ENCODE results near the gene RMDN2. TPM values are rescaled to one million over a fixed set of nuclear protein-coding genes. Genes with fewer than 3 reads are reported as not detected.
"Not testable (repeated sequence)": the region's sequence is repeated elsewhere in the genome, so short reads cannot be mapped to it uniquely, and the experiment has no call there.

Gene RMDN2
- total RNA-seq, 2 donors from 2014 or later, result 10.4 to 11.5 TPM

DNA sequence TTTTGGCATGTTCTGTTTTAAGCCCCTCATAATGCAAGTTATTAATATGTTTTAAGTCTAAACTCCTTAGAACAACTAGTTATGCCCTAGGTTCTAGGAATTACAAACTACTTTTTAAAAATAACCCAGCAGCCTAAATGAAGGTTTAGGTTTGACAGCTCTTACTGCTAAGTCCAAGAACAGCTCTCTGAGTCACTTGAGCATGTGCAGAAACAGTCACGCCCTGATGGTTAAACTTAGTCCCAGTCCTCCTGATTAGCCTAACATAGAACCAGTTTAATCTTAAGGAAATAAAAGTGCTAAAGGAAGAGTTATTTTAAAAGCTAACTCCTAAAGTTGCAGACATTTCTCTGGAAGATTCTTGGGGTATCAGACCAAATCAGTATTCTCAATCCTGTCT lies 72.5 kb downstream of the RMDN2 start:
- ATAC-seq (no peak), DNase-seq (no peak)
- intact Hi-C loops (cut with DNase I), result loop anchor here (10.0 kb wide), 1 partner anchor 127 kb away; no protein-coding TSS in a partner anchor
- Histone ChIP-seq H3K36me3 (replicated peaks in 1 of 2; ENCODE audit: insufficient read depth in 1 of 2, low read depth in 2 of 2) (peaks cover 0 to 2% of the 10 kb centered on the region in 2 donors), H3K4me3 (no peak overlapping the region), H3K27ac (no peak overlapping the region), H3K9me3 (no peaks in the 10 kb centered on the region), H3K4me1 (no peaks in the 10 kb centered on the region), H3K27me3 (no peaks in the 10 kb centered on the region)
- TF ChIP-seq, protein P1, sequence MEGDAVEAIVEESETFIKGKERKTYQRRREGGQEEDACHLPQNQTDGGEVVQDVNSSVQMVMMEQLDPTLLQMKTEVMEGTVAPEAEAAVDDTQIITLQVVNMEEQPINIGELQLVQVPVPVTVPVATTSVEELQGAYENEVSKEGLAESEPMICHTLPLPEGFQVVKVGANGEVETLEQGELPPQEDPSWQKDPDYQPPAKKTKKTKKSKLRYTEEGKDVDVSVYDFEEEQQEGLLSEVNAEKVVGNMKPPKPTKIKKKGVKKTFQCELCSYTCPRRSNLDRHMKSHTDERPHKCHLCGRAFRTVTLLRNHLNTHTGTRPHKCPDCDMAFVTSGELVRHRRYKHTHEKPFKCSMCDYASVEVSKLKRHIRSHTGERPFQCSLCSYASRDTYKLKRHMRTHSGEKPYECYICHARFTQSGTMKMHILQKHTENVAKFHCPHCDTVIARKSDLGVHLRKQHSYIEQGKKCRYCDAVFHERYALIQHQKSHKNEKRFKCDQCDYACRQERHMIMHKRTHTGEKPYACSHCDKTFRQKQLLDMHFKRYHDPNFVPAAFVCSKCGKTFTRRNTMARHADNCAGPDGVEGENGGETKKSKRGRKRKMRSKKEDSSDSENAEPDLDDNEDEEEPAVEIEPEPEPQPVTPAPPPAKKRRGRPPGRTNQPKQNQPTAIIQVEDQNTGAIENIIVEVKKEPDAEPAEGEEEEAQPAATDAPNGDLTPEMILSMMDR (IDR thresholded peaks at IDR 0.05), result no peak
- no peak for TF ChIP-seq POLR2A (IDR thresholded peaks at IDR 0.05)
- WGBS, 2 donors, result 94 to 100% methylated on average over 1 of the region's 1 CpG

DNA sequence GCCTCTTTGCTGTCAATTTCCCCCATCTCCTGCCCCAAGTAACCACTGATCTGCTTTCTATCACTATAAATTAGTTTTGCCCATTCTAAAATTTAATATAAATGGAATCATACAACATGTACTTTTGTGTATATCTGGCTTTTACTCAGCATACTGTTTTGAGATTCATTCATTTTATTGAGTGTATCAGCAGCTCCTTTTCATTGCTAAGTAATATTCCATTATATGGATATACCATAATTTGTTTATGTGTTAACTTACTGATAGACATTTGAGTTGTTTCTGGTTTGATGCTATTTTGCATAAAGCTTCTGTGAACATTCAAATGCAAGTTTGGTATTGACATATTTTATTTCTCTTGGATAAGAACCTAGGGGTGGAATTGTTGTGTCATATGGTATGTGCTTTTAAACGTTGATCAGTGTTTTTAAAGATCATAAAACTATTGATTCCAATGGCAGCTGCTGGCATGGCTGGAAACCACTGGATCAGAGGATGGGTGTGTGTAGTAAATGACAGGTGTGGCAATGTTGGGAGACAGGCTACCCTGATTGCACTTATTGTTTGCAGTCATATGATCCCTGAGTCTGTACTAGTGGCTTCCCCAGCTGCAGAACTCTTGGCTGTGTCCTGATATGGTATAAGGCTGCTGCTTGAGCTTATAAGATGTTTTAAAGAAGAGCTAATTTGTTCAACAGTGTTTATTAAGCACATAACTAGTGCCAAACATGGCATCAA lies 75.6 kb downstream of the RMDN2 start:
- no peak overlapping the region for H3K27ac ChIP-seq
- intact Hi-C loops (cut with DNase I), result no loop called here
- ATAC-seq, result no peak

DNA sequence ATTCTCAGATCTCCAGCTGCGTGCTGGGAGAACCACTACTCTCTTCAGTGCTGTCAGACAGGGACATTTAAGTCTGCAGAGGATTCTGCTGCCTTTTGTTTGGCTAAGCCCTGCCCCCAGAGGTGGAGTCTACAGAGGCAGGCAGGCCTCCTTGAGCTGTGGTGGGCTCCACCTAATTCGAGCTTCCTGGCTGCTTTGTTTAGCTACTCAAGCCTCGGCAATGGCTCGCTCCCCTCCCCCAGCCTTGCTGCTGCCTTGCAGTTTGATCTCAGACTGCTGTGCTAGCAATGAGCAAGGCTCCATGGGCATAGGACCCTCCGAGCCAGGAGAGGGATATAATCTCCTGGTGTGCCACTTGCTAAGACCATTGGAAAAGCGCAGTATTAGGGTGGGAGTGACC lies 85.1 kb downstream of the RMDN2 start:
- H3K9me3 ChIP-seq; H3K27me3 ChIP-seq; DNase-seq; H3K4me1 ChIP-seq; H3K36me3 ChIP-seq (replicated peaks in 1 of 2; ENCODE audit: insufficient read depth in 1 of 2, low read depth in 2 of 2); H3K4me3 ChIP-seq; H3K27ac ChIP-seq; intact Hi-C loops (cut with DNase I); ATAC-seq: not testable (repeated sequence)
- 88 to 91% methylated on average over 4 to 5 of the region's 6 CpGs for WGBS, 2 donors

More for the DNA sequence above, 75.6 kb downstream of the RMDN2 start:
- no peaks in the 10 kb centered on the region for H3K4me1 ChIP-seq
- no peak for TF ChIP-seq POLR2A (IDR thresholded peaks at IDR 0.05)
- TF ChIP-seq, protein P1 (IDR thresholded peaks at IDR 0.05), result no peak
- H3K36me3 ChIP-seq (replicated peaks in 1 of 2; ENCODE audit: insufficient read depth in 1 of 2, low read depth in 2 of 2), result peaks cover 0 to 2% of the 10 kb centered on the region in 2 donors
- H3K27me3 ChIP-seq, result no peaks in the 10 kb centered on the region
- H3K9me3 ChIP-seq, result no peaks in the 10 kb centered on the region
- no peak overlapping the region for H3K4me3 ChIP-seq
- WGBS, 2 donors, result 61 to 65% methylated on average over 1 of the region's 1 CpG
- DNase-seq, result no peak

DNA sequence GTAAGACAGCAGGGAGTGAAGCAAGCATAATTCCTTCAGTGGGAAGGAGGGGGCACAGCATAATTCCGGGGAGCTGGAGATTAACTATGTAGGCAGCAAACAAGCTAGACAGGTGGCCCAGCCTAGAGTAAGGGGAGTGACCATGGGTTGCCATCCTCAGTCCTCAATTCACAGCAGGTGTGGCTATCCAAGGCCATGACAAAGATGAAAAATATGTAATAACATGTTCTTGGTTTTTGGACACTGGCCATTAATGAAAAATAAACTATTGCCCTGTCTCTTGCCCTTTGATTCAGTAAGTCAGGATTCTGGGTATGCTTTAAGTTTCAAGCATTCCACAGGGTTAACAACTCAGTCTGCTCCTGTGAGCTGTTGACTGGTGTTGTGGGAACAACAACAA lies 85.9 kb downstream of the RMDN2 start:
- Histone ChIP-seq H3K4me1 (no peaks in the 10 kb centered on the region), H3K4me3 (no peak overlapping the region), H3K27me3 (no peaks in the 10 kb centered on the region), H3K36me3 (replicated peaks in 1 of 2; ENCODE audit: insufficient read depth in 1 of 2, low read depth in 2 of 2) (no peaks in the 10 kb centered on the region), H3K27ac (no peak overlapping the region), H3K9me3 (no peaks in the 10 kb centered on the region)
- intact Hi-C loops (cut with DNase I), result no loop called here
- no peak for DNase-seq
- 57 to 74% methylated on average over 1 of the region's 1 CpG for WGBS, 2 donors
- ATAC-seq, result no peak
- TF ChIP-seq POLR2A (IDR thresholded peaks at IDR 0.05), result no peak
- TF ChIP-seq, protein P1 (IDR thresholded peaks at IDR 0.05), result no peak

DNA sequence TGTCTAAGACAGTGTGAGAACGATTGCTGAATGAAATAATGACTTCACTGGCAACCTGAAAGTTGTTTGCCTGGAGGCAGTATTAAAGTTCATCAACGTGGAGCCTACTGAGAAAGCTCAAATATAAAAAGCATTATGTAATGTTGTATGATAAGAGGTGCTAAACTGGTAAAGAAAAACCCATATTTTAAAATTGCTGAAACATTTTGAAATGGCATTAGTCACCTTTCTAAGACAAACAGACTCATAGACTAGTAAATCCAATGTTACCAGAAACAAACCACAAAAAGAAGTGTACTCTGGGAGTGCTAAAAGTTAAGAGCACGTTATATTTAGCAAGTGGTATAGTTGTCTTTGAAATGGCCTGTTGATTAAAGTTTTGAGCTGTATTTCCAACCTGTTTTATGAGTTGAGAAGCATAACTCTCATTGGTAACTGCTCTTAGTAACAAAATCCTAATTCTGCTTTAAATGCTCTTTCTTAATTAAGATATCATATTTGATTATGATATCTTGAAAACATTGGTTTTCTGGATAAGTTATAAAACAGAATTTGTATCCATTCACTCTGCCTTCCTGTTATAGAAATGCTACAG lies 88.2 kb downstream of the RMDN2 start:
- Histone ChIP-seq H3K27me3 (no peaks in the 10 kb centered on the region), H3K4me1 (no peaks in the 10 kb centered on the region), H3K36me3 (replicated peaks in 1 of 2; ENCODE audit: insufficient read depth in 1 of 2, low read depth in 2 of 2) (no peaks in the 10 kb centered on the region), H3K4me3 (no peak overlapping the region), H3K9me3 (no peaks in the 10 kb centered on the region), H3K27ac (no peak overlapping the region)
- no peak for ATAC-seq
- intact Hi-C loops (cut with DNase I), result no loop called here
- no peak for DNase-seq
- TF ChIP-seq POLR2A (IDR thresholded peaks at IDR 0.05), result no peak
- TF ChIP-seq, protein P1 (IDR thresholded peaks at IDR 0.05), result no peak
- WGBS, 2 donors, result 52 to 64% methylated on average over 3 of the region's 3 CpGs

Measured in body of pancreas (tissue), 4 donors.